C4-2B (cell line): Measurements from ENCODE around the gene EFNA5.

Source experiments
- ZFX ChIP-seq: fragments of 450-650 bp; IDR thresholded peaks from 2 replicates; pipeline ENCODE4 v1.6.1; 2017
- TF ChIP-seq, protein P1 (sequence below): fragments of 450-650 bp; conservative IDR thresholded peaks from 2 replicates; pipeline ENCODE4 v1.5.1; 2017; ENCODE audit warnings: mild to moderate bottlenecking

GRCh38 chr5:107597247-107597646 lies 73.5 kb downstream of the EFNA5 start:
- TF ChIP-seq, protein P1, sequence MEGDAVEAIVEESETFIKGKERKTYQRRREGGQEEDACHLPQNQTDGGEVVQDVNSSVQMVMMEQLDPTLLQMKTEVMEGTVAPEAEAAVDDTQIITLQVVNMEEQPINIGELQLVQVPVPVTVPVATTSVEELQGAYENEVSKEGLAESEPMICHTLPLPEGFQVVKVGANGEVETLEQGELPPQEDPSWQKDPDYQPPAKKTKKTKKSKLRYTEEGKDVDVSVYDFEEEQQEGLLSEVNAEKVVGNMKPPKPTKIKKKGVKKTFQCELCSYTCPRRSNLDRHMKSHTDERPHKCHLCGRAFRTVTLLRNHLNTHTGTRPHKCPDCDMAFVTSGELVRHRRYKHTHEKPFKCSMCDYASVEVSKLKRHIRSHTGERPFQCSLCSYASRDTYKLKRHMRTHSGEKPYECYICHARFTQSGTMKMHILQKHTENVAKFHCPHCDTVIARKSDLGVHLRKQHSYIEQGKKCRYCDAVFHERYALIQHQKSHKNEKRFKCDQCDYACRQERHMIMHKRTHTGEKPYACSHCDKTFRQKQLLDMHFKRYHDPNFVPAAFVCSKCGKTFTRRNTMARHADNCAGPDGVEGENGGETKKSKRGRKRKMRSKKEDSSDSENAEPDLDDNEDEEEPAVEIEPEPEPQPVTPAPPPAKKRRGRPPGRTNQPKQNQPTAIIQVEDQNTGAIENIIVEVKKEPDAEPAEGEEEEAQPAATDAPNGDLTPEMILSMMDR, result no peak
- TF ChIP-seq ZFX, result no peak
